Liver (tissue), 9 donors: ENCODE results near the gene SYNGR1. TPM values are rescaled to one million over a fixed set of nuclear protein-coding genes. Genes with fewer than 3 reads are reported as not detected.
A peak's percentile ranks its signal among the peaks of the same experiment; 100 is the strongest.

Source experiments
- DNase-seq: peaks from one replicate; pipeline ENCODE4 v3.0.0-alpha.2; 2017; ENCODE audit warnings: low spot score
- H3K27ac ChIP-seq, 2 donors: one replicate each; pipeline ENCODE4 v1.7.0; 2013; ENCODE audit warnings: inconsistent platforms in 2 of 2, low read length in 2 of 2, control low read depth in 1 of 2, low read depth in 1 of 2, mild to moderate bottlenecking in 1 of 2
- H3K27me3 ChIP-seq, 4 donors: one replicate each; pipeline versions ENCODE4 v1.6.1 to v1.7.0; 2013; ENCODE audit warnings: low read length in 3 of 4, inconsistent platforms in 1 of 4, mild to moderate bottlenecking in 1 of 4, moderate library complexity in 1 of 4; ENCODE audit not compliant: control insufficient read depth in 4 of 4, insufficient read depth in 4 of 4
- H3K36me3 ChIP-seq, 4 donors: one replicate each; pipeline versions ENCODE4 v1.6.1 to v1.7.0; 2013; ENCODE audit warnings: low read length in 3 of 4, mild to moderate bottlenecking in 3 of 4, low read depth in 1 of 4, moderate library complexity in 1 of 4; ENCODE audit not compliant: control insufficient read depth in 4 of 4, insufficient read depth in 3 of 4
- H3K4me1 ChIP-seq, 4 donors: one replicate each; pipeline versions ENCODE4 v1.6.1 to v1.7.0; 2013; ENCODE audit warnings: low read length in 3 of 4, mild to moderate bottlenecking in 3 of 4, moderate library complexity in 1 of 4; ENCODE audit not compliant: control insufficient read depth in 4 of 4, insufficient read depth in 4 of 4
- H3K4me3 ChIP-seq, 3 donors: one replicate each; pipeline versions ENCODE4 v1.6.1 to v1.7.0; 2013; ENCODE audit warnings: low read length in 3 of 3, control low read depth in 1 of 3, low read depth in 1 of 3, mild to moderate bottlenecking in 1 of 3
- H3K9ac ChIP-seq, 2 donors: one replicate each; pipeline ENCODE4 v1.7.0; 2013; ENCODE audit warnings: low read length in 2 of 2, mild to moderate bottlenecking in 2 of 2, moderate library complexity in 2 of 2, control low read depth in 1 of 2, low read depth in 1 of 2
- H3K9me3 ChIP-seq, 4 donors: one replicate each; pipeline versions ENCODE4 v1.6.1 to v1.7.0; 2013; ENCODE audit warnings: low read length in 3 of 4; ENCODE audit not compliant: control insufficient read depth in 4 of 4
- ATF3 ChIP-seq: IDR thresholded peaks from 2 replicates; pipeline ENCODE4 v1.6.1; 2016; ENCODE audit warnings: antibody characterized with exemption
- CTCF ChIP-seq: fragments of 150-350 bp; IDR thresholded peaks from 2 replicates; pipeline ENCODE4 v1.5.1; 2017; ENCODE audit warnings: improper control_type of control experiment, low read depth, low read length; ENCODE audit not compliant: missing input control
- EGR1 ChIP-seq, 2 donors: IDR thresholded peaks; 2 replicates each; pipeline ENCODE4 v1.6.1; 2016 to 2018; ENCODE audit warnings: antibody characterized with exemption in 2 of 2, low read depth in 2 of 2
- FOXA1 ChIP-seq: IDR thresholded peaks from 2 replicates; pipeline ENCODE4 v1.6.1; 2016; ENCODE audit warnings: antibody characterized with exemption
- FOXA2 ChIP-seq: IDR thresholded peaks from 2 replicates; pipeline ENCODE4 v1.6.1; 2016; ENCODE audit warnings: antibody characterized with exemption
- GABPA ChIP-seq, 2 donors: IDR thresholded peaks in 1 of 2; conservative IDR thresholded peaks in 1 of 2; 2 replicates each; pipeline ENCODE4 v1.6.1; 2016; ENCODE audit warnings: antibody characterized with exemption in 2 of 2, mild to moderate bottlenecking in 1 of 2, moderate library complexity in 1 of 2
- HNF4A ChIP-seq, 2 donors: conservative IDR thresholded peaks; 2 replicates each; pipeline ENCODE4 v1.6.1; 2016; ENCODE audit warnings: antibody characterized with exemption in 2 of 2, mild to moderate bottlenecking in 2 of 2
- HNF4G ChIP-seq: IDR thresholded peaks from 2 replicates; pipeline ENCODE4 v1.6.1; 2016; ENCODE audit warnings: antibody characterized with exemption
- NR2F2 ChIP-seq: IDR thresholded peaks from 2 replicates; pipeline ENCODE4 v1.6.1; 2016; ENCODE audit warnings: antibody characterized with exemption
- RAD21 ChIP-seq, 2 donors: IDR thresholded peaks; 2 replicates each; pipeline ENCODE4 v1.6.1; 2016; ENCODE audit warnings: antibody characterized with exemption in 2 of 2, mild to moderate bottlenecking in 2 of 2
- REST ChIP-seq: IDR thresholded peaks from 2 replicates; pipeline ENCODE4 v1.6.1; 2016; ENCODE audit warnings: antibody characterized with exemption, mild to moderate bottlenecking
- RXRA ChIP-seq, 2 donors: IDR thresholded peaks; 2 replicates each; pipeline ENCODE4 v1.6.1; 2017 to 2018; ENCODE audit warnings: antibody characterized with exemption in 2 of 2, mild to moderate bottlenecking in 1 of 2
- SP1 ChIP-seq: IDR thresholded peaks from 2 replicates; pipeline ENCODE4 v1.6.1; 2018; ENCODE audit warnings: antibody characterized with exemption, mild to moderate bottlenecking
- TAF1 ChIP-seq: conservative IDR thresholded peaks from 2 replicates; pipeline ENCODE4 v1.6.1; 2016; ENCODE audit warnings: antibody characterized with exemption, mild to moderate bottlenecking
- YY1 ChIP-seq: IDR thresholded peaks from 2 replicates; pipeline ENCODE4 v1.6.1; 2016; ENCODE audit warnings: antibody characterized with exemption, mild to moderate bottlenecking
- ZBTB33 ChIP-seq: IDR thresholded peaks from 2 replicates; pipeline ENCODE4 v1.6.1; 2016; ENCODE audit warnings: antibody characterized with exemption
- whole genome bisulfite sequencing: extraction: QIAGEN DNeasy Blood & Tissue Kit; methylation state at CpG from one replicate; pipeline ENCODE4 v1.1.7; 2013; 5-methylcytosine and 5-hydroxymethylcytosine counted together
- polyA plus RNA-seq, 2 donors: library from polyadenylated mRNA; stranded (reverse) in 1 of 2; unstranded in 1 of 2; fragments of 200-250 nt in 1 of 2; fragments of >200 nt in 1 of 2; fragmentation: Nextera tagmentation in 1 of 2; extraction: Ambion mirVana in 1 of 2; gene quantifications; one replicate each; pipeline versions ENCODE4 v1.2.1 to v1.2.3, GENCODE V29; 2013 to 2015
- total RNA-seq, 2 donors: library from RNA; depleted of rRNA; stranded (reverse); fragments of >200 nt; gene quantifications; one replicate each; pipeline ENCODE4 v1.2.3, GENCODE V29; 2014
- donor health status: healthy.
- donor health status: healthy.
- donor health status: healthy.
- donor health status: healthy.
- donor health status: healthy.

The SYNGR1 gene
- total and polyA plus RNA-seq, 4 donors, result 1.8 to 21.9 (median 5.2) TPM

GRCh38 chr22:39396797-39397195 lies 47.0 kb downstream of the SYNGR1 start:
- Histone ChIP-seq H3K9me3 (no peaks in the 10 kb centered on the region), H3K36me3 (no peaks in the 10 kb centered on the region), H3K9ac (no peak overlapping the region), H3K4me1 (peaks cover 7 to 20% (median 13%) of the 10 kb centered on the region in 4 donors), H3K27ac (no peak overlapping the region), H3K4me3 (no peak overlapping the region), H3K27me3 (no peaks in the 10 kb centered on the region)
- DNase-seq, result no peak
- no peak for TF ChIP-seq NR2F2
- 93% methylated on average over 3 of the region's 3 CpGs for WGBS

- peaks cover 0 to 4% (median 1%) of the 10 kb centered on the region in 4 donors for H3K36me3 ChIP-seq
- no peak for DNase-seq
- no peaks in the 10 kb centered on the region for H3K27me3 ChIP-seq
- TF ChIP-seq NR2F2, result no peak
- TF ChIP-seq SP1, result peak; percentile 64
- peak; percentile 66 for TF ChIP-seq HNF4G
- no peak for TF ChIP-seq ATF3
- TF ChIP-seq FOXA1, result no peak
- no peak for TF ChIP-seq TAF1
- TF ChIP-seq REST, result no peak
- TF ChIP-seq RXRA (IDR thresholded peaks at IDR 0.05), result peak; percentile 39 to 46
- peak; percentile 79 to 81 for TF ChIP-seq HNF4A (conservative IDR thresholded peaks at IDR 0.05)
- TF ChIP-seq FOXA2, result no peak
- H3K4me3 ChIP-seq, result no peak overlapping the region
- no peaks in the 10 kb centered on the region for H3K9me3 ChIP-seq
- H3K27ac ChIP-seq, result no peak overlapping the region
- 38% methylated on average over 4 of the region's 4 CpGs for WGBS
- H3K4me1 ChIP-seq, result peaks cover 7 to 22% (median 14%) of the 10 kb centered on the region in 4 donors
- no peak overlapping the region for H3K9ac ChIP-seq
Measured at GRCh38 chr22:39401301-39401631, 51.5 kb downstream of the SYNGR1 start.

GRCh38 chr22:39405346-39406085 lies 55.7 kb downstream of the SYNGR1 start:
- H3K9ac ChIP-seq, result no peak overlapping the region
- no peaks in the 10 kb centered on the region for H3K27me3 ChIP-seq
- no peak overlapping the region for H3K4me3 ChIP-seq
- H3K36me3 ChIP-seq, result peaks cover 0 to 4% (median 1%) of the 10 kb centered on the region in 4 donors
- peaks cover 5 to 19% (median 10%) of the 10 kb centered on the region in 4 donors for H3K4me1 ChIP-seq
- DNase-seq, result no peak
- TF ChIP-seq ZBTB33, result no peak
- TF ChIP-seq SP1, result no peak
- no peak for TF ChIP-seq YY1
- no peak for TF ChIP-seq RAD21 (IDR thresholded peaks at IDR 0.05)
- no peak for TF ChIP-seq EGR1 (IDR thresholded peaks at IDR 0.05; ENCODE audit: low read depth in 2 of 2)
- no peak for TF ChIP-seq RXRA (IDR thresholded peaks at IDR 0.05)
- TF ChIP-seq NR2F2, result no peak
- TF ChIP-seq CTCF, result no peak
- TF ChIP-seq ATF3, result no peak
- no peak for TF ChIP-seq FOXA1
- TF ChIP-seq GABPA (IDR thresholded peaks at IDR 0.05 in 1 of 2, conservative IDR thresholded peaks at IDR 0.05 in 1 of 2), result no peak
- TF ChIP-seq HNF4G, result no peak
- H3K27ac ChIP-seq, result no peak overlapping the region
- no peaks in the 10 kb centered on the region for H3K9me3 ChIP-seq
- WGBS, result 87% methylated on average over 28 of the region's 28 CpGs
